BLaER1 treated with 17β-estradiol and CSF1 and Interleukin-3, amounts not matched to agents 10 nM and 100 nM (cell line): Measurements from ENCODE around the gene MICAL3.

Experiments used
- H3K27ac ChIP-seq, 11 experiments: shearing (Covaris generic); formaldehyde crosslinking; 2 replicates each; pipeline ENCODE4 v1.8.1; 2022
- H3K27me3 ChIP-seq, 11 experiments: shearing (Covaris generic); formaldehyde crosslinking; 2 replicates each; pipeline ENCODE4 v1.8.1; 2022
- H3K36me3 ChIP-seq, 11 experiments: shearing (Covaris generic); formaldehyde crosslinking; 2 replicates each; pipeline ENCODE4 v1.8.1; 2022
- H3K4me1 ChIP-seq, 10 experiments: shearing (Covaris generic); formaldehyde crosslinking; 2 replicates each; pipeline ENCODE4 v1.8.1; 2022
- H3K4me2 ChIP-seq, 11 experiments: shearing (Covaris generic); formaldehyde crosslinking; 2 replicates each; pipeline ENCODE4 v1.8.1; 2022
- H3K4me3 ChIP-seq, 10 experiments: shearing (Covaris generic); formaldehyde crosslinking; 2 replicates each; pipeline ENCODE4 v1.8.1; 2022
- H3K9ac ChIP-seq, 11 experiments: shearing (Covaris generic); formaldehyde crosslinking; 2 replicates each; pipeline ENCODE4 v1.8.1; 2022
- H3K9me3 ChIP-seq, 11 experiments: shearing (Covaris generic); formaldehyde crosslinking; replicated peaks in 1 of 11; 2 replicates each; pipeline ENCODE4 v1.8.1; 2022
- H4K20me1 ChIP-seq, 11 experiments: shearing (Covaris generic); formaldehyde crosslinking; 2 replicates each; pipeline ENCODE4 v1.8.1; 2022
- Cebpa-rat ChIP-seq, 11 experiments: shearing (Covaris generic); IDR thresholded peaks; 2 replicates each; pipeline ENCODE4 v1.8.1; 2022

Gene MICAL3

DNA sequence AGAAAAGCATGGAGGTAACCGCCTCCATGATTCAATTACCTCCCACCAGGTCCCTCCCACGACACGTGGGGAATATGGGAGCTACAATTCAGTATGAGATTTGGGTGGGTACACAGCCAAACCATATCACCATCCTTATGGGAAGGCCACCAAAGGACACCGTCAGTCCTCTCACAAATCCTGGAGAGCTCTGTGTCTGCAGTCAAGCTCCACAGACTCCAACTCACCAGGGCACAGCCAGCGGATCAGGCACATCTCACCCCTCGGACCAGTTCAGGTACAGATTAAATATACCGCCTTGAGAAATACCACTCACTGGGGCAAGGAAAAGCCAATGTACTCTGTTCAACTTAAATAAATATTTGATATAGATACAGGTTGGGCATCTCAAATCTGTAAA lies 100.3 kb downstream of the MICAL3 start:
- no peak for TF ChIP-seq Cebpa-rat (IDR thresholded peaks at IDR 0.05)
- no peak overlapping the region for H3K4me3 ChIP-seq
- no peak overlapping the region for H3K27ac ChIP-seq
- H4K20me1 ChIP-seq: peaks cover 0 to 98% (median 60%) of the 10 kb centered on the region in 11 experiments; a peak in 17 of 22 replicates
- H3K4me1 ChIP-seq: peaks cover 0 to 50% (median 29%) of the 10 kb centered on the region in 10 experiments; a peak in 13 of 20 replicates
- H3K9ac ChIP-seq: no peak overlapping the region
- no peaks in the 10 kb centered on the region for H3K9me3 ChIP-seq
- no peaks in the 10 kb centered on the region for H3K36me3 ChIP-seq
- H3K4me2 ChIP-seq: no peak overlapping the region
- no peaks in the 10 kb centered on the region for H3K27me3 ChIP-seq

DNA sequence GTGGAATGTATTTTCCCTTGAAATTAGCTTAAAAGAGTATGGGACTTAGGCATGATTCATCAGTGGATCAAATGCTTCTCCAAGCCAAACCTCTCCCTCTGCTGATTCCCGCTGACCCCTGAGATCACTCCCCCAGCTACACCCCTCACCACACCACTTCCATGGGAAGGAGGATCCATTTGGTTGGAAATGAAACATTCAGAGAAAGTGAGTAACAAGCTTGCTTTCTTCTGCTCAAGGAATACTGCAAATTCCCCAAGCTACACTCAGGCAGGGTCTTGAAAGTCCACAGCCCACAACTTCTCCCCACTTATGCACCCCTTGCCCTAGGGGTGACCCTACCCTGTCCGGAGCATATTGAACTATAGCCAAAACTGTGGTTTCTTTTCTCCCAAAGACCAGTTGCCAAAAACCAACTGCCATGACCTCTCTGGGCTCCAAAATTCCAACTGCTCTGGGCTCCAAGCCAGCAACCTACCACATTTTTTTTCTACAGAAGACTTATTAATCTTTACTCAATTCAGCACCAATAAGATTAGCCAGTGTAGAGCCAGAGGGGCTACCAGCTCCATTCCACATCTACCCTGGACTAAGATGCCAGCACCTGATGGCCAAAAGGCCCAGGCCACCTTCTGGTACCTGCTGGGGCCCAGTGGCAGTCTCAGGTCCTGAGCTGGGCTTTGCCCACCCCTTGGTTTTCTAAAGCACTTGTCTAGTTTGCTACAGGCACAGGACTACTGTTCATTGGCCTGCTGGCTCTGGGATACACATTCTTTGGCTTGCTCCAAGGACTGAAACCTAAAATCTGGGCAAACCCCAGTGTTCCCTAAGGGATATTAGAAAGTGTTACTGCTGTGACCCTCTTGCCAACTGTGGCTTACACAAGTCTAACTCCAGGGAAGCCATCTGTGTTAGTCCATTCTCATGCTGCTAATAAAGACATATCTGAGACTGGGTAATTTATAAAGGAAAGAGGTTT lies 101.1 kb downstream of the MICAL3 start:
- no peaks in the 10 kb centered on the region for H3K9me3 ChIP-seq
- no peak overlapping the region for H3K9ac ChIP-seq
- H4K20me1 ChIP-seq: peaks cover 0 to 100% (median 69%) of the 10 kb centered on the region in 11 experiments; a peak in 17 of 22 replicates
- no peaks in the 10 kb centered on the region for H3K36me3 ChIP-seq
- TF ChIP-seq Cebpa-rat (IDR thresholded peaks at IDR 0.05): no peak
- no peak overlapping the region for H3K27ac ChIP-seq
- H3K4me1 ChIP-seq: peaks cover 0 to 57% (median 30%) of the 10 kb centered on the region in 10 experiments; a peak in 13 of 20 replicates
- no peak overlapping the region for H3K4me3 ChIP-seq
- no peaks in the 10 kb centered on the region for H3K27me3 ChIP-seq
- H3K4me2 ChIP-seq: peak overlapping the region in 5 of 11 experiments; percentile 1 to 18 (median 4); a peak in 4 of 22 replicates

DNA sequence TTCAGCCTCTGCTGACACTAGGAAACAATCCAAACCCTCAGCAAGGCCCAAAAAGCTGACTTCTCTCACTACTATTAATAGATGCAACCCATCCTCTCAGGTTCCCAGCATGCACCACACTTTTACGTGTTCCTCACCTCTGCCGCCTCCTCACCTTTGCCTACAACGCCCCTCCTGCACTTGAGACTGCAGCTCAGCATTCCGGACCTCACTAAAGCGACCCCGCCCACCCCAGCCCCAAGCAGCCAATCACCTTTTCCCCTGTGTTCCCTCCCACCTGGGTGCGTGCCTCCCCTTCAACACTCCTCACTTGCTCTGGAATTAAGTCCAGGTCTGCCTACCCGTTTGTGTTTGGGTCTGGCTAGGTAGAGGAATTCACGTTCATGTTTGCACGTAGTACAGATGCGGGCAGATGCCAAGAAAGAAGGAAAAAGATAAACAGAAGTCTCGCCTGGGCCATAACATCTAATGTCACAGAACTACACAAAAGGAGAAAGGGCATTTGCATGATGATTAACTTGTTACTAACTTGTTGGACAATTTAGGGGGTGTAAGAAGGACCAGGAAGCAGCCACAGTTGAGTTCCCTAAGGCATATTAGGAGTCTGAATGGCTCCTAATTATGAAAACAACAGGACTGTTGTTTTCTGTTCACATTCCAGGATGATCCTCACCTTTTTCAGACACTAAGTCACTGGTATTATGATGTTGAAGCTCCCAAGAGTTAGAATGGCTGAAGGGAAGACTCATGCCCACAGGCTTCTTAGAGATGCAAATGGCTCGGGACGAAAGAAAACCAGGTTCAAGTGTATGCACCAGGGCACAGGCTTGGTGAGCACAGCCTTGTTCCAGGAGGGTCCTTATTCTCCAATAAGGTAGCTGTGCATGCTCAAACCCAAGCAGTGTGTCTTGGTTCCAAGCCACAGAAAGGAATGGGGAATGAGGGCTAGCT lies 102.2 kb downstream of the MICAL3 start:
- Histone ChIP-seq H4K20me1 (peaks cover 0 to 100% (median 79%) of the 10 kb centered on the region in 11 experiments; a peak in 17 of 22 replicates), H3K9ac (no peak overlapping the region), H3K4me2 (no peak overlapping the region), H3K4me1 (peaks cover 0 to 63% (median 30%) of the 10 kb centered on the region in 10 experiments; a peak in 17 of 20 replicates), H3K27ac (no peak overlapping the region), H3K36me3 (no peaks in the 10 kb centered on the region), H3K9me3 (no peaks in the 10 kb centered on the region), H3K4me3 (no peak overlapping the region), H3K27me3 (no peaks in the 10 kb centered on the region)
- no peak for TF ChIP-seq Cebpa-rat (IDR thresholded peaks at IDR 0.05)

DNA sequence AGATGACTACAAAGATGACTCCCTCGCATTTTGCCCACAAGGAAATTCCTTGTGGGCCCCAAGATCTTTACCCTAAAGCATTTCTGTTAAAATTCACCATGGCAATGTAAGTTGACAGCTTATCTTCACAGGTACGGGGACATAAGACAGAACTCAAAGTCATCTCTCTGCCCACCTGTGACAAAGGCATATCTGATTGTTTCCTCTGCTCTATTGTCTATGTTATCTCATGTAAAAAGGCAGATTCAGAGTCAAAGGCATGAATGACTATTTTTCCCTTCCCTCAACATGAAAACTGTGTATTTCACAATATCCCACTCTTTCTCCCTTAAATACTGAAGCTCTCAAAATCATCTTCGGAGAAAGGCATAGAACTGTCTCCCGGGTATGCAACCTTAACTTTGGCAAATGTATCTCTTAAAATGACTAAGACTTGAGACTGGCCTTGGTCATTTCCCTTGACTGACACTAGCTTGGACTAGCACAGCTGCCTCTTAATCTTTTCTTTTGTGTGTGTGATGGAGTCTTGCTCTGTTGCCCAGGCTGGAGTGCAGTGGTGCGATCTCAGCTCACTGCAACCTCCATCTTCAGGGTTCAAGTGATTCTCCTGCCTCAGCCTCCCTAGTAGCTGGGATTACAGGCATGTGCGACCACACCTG lies 103.2 kb downstream of the MICAL3 start:
- H3K4me1 ChIP-seq: peaks cover 0 to 58% (median 27%) of the 10 kb centered on the region in 10 experiments; a peak in 17 of 20 replicates
- H3K27ac ChIP-seq: no peak overlapping the region
- H3K27me3 ChIP-seq: no peaks in the 10 kb centered on the region
- H3K9ac ChIP-seq: no peak overlapping the region
- H3K9me3 ChIP-seq: no peaks in the 10 kb centered on the region
- H4K20me1 ChIP-seq: peaks cover 0 to 100% (median 84%) of the 10 kb centered on the region in 11 experiments; a peak in 17 of 22 replicates
- no peak overlapping the region for H3K4me3 ChIP-seq
- H3K4me2 ChIP-seq: 0 out of 22 replicates have a peak overlapping the region, but pooled peaks of 1 of the 11 experiments have one; percentile 15
- H3K36me3 ChIP-seq: no peaks in the 10 kb centered on the region
- TF ChIP-seq Cebpa-rat (IDR thresholded peaks at IDR 0.05): no peak; a peak in 1 of 22 replicates

DNA sequence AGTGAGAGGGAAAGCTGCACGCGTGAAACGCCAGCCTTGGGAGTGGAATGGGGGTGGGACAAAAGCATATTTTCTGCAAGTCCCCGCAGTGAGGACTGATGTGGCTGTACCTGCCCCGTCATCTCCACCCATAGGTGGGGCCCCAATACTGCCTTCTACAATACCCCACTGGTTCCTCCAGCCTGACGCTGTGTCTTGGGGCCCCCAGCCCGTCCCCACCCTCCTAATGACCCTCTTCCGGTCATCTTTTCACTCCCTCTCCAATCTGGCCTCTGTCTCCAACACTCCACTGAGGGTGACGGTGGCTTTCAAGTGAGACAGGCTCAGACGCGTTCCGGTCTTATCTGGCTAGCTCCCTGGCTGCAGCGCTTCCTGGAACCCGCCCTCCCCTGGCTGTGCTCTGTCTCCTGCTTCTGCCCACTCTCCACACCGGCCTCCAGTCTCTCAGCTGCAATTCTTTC lies 104.2 kb downstream of the MICAL3 start:
- Histone ChIP-seq H3K4me1 (peaks cover 0 to 49% (median 21%) of the 10 kb centered on the region in 10 experiments; a peak in 16 of 20 replicates), H3K9ac (0 out of 22 replicates have a peak overlapping the region, but pooled peaks of 1 of the 11 experiments have one; percentile 13), H4K20me1 (peaks cover 0 to 100% (median 86%) of the 10 kb centered on the region in 11 experiments; a peak in 17 of 22 replicates), H3K27me3 (no peaks in the 10 kb centered on the region), H3K36me3 (no peaks in the 10 kb centered on the region), H3K4me3 (no peak overlapping the region), H3K4me2 (peak overlapping the region in 6 of 11 experiments; percentile 14 to 27 (median 15); a peak in 5 of 22 replicates), H3K27ac (no peak overlapping the region), H3K9me3 (no peaks in the 10 kb centered on the region)
- no peak for TF ChIP-seq Cebpa-rat (IDR thresholded peaks at IDR 0.05)

DNA sequence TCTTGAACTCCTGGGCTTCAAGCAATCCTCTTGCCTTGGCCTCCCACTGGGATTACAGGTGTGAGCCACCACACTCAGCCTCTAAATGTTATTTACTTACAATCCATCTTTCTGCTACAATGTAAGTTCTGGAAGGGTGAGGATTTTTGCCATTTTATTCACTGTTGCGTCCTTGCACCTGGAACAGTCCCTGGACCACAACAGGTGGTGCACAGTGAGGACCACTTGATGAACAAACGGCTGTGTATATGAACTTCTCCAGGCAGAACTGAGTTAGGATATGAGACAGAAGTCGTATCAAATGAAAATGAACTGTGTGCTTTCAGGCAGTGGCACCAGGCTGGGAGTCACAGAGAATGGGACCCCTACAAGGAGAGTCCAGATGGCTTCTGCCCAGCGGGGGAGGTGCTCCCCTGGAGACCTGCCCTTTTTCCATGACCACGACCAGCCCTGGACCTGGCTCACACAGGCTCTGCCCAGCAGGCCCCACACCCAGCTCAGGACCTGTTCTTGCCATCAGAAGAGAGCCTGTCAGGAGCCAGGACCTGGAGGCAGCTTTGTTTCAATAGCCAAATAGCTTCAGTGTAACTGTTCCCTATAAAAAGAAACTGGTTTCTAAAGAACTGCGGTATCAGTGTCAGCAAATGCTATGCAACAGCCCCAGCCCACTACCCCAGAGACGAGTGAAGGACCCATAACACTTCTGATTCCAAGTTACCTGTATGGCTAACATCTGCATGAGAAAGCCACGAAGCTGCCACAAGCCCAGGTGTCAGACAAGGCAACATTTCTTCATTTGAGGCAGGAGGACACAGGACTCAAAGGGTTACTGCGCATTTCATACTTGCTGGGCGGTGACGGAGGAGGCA lies 104.9 kb downstream of the MICAL3 start:
- Histone ChIP-seq H3K27me3 (no peaks in the 10 kb centered on the region), H3K9me3 (no peaks in the 10 kb centered on the region), H4K20me1 (peaks cover 0 to 100% (median 86%) of the 10 kb centered on the region in 11 experiments; a peak in 17 of 22 replicates), H3K4me2 (peak overlapping the region in 5 of 11 experiments; percentile 14 to 27 (median 15); a peak in 6 of 22 replicates), H3K4me3 (no peak overlapping the region), H3K36me3 (no peaks in the 10 kb centered on the region), H3K4me1 (peaks cover 0 to 45% (median 21%) of the 10 kb centered on the region in 10 experiments; a peak in 16 of 20 replicates), H3K27ac (no peak overlapping the region), H3K9ac (no peak overlapping the region)
- no peak for TF ChIP-seq Cebpa-rat (IDR thresholded peaks at IDR 0.05)

DNA sequence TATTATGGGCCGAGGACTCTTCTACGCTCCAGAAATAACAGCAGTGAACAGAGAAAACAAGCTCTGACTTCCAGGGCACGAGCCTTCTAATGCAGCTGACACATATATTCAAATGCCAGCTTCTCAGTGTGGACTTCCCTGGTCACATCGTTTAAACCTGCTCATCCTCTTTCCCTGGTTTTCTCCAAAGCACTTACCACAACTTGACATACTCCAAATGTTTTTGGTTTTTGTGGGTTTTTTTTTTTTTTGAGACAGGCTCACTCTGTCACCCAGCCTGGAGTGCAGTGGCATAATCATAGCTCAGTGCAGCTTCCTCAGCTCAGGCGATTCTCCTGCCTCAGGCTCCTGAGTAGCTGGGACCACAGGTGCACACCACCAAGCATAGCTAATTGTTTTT lies 105.5 kb downstream of the MICAL3 start:
- Histone ChIP-seq H3K27me3 (no peaks in the 10 kb centered on the region), H3K9me3 (no peaks in the 10 kb centered on the region), H4K20me1 (peaks cover 0 to 100% (median 89%) of the 10 kb centered on the region in 11 experiments; a peak in 17 of 22 replicates), H3K4me3 (no peak overlapping the region), H3K27ac (no peak overlapping the region), H3K36me3 (peaks cover 0 to 5% (median 0%) of the 10 kb centered on the region in 11 experiments; a peak in 1 of 22 replicates), H3K4me1 (peaks cover 0 to 42% (median 21%) of the 10 kb centered on the region in 10 experiments; a peak in 16 of 20 replicates), H3K4me2 (peak overlapping the region in 2 of 11 experiments; percentile 15 to 27; a peak in 1 of 22 replicates), H3K9ac (no peak overlapping the region)
- TF ChIP-seq Cebpa-rat (IDR thresholded peaks at IDR 0.05): no peak
